GM12878 (cell line): Measurements from ENCODE around the gene STEAP4. TPM values are rescaled to one million over a fixed set of nuclear protein-coding genes. Genes with fewer than 3 reads are reported as not detected.

Experiments used
- ATAC-seq: fragments of 200-7000 bp; cut with Tn5 transposase; 3 replicates; pipeline ENCODE4 v1.9.1; 2020; ENCODE audit warnings: mild to moderate bottlenecking, moderate library complexity
- BruUV-seq: library from RNA; stranded (reverse); fragments of 400-500 nt; replicated peaks from 2 replicates; lab custom pipeline; 2021; lab: Mats Ljungman, UMichigan
- CTCF ChIA-PET: fragments of 300-600 bp; sonication (Branson Sonifier 250); formaldehyde crosslinking; extraction: SDS; loops from one replicate; lab custom pipeline; 2021; ENCODE audit warnings: inconsistent platforms; lab: Yijun Ruan, JAX
- POLR2A ChIA-PET: fragments of 350-600 bp; formaldehyde crosslinking; extraction: SDS; loops from one replicate; lab custom pipeline; 2021; ENCODE audit warnings: inconsistent platforms; lab: Charles Lee
- RAD21 ChIA-PET: fragments of 300-600 bp; sonication (Branson Sonifier 250); formaldehyde crosslinking; loops from one replicate; lab custom pipeline; 2023; ENCODE audit warnings: antibody characterized with exemption; ENCODE audit not compliant: unreplicated experiment; lab: Charles Lee
- SMC1A ChIA-PET: fragments of 300-600 bp; sonication (Branson Sonifier 250); formaldehyde crosslinking; loops from one replicate; lab custom pipeline; 2023; ENCODE audit not compliant: unreplicated experiment, uncharacterized antibody; lab: Charles Lee
- DNase-seq: peaks from one replicate; pipeline ENCODE4 v3.0.0-alpha.2; 2011; ENCODE audit warnings: low read depth, low spot score
- FAIRE-seq: peaks from 3 replicates; lab custom pipeline; 2011; peaks lifted over from hg19 to GRCh38; lab: Jason Lieb, UNC
- H2AFZ ChIP-seq: 2 replicates; pipeline ENCODE4 v1.6.0; 2011; ENCODE audit warnings: low read depth, low read length, control low read depth; ENCODE audit not compliant: control insufficient read depth
- H3K27ac ChIP-seq: 2 replicates; pipeline ENCODE4 v1.5.1; 2011; ENCODE audit warnings: control low read depth; ENCODE audit not compliant: control insufficient read depth, insufficient read depth
- H3K27me3 ChIP-seq, 2 experiments: replicated peaks in 1 of 2; 2 replicates each; pipeline versions ENCODE4 v1.6.0 to v1.6.1; 2011; ENCODE audit warnings: low read length in 1 of 2; ENCODE audit not compliant: control insufficient read depth in 2 of 2, insufficient read depth in 2 of 2
- H3K36me3 ChIP-seq, 2 experiments: 2 replicates each; pipeline ENCODE4 v1.5.1; 2011; ENCODE audit warnings: low read length in 1 of 2; ENCODE audit not compliant: control insufficient read depth in 2 of 2, insufficient read depth in 2 of 2
- H3K4me1 ChIP-seq: 2 replicates; pipeline ENCODE4 v1.6.1; 2011; ENCODE audit warnings: mild to moderate bottlenecking, low read length, moderate library complexity, mixed read lengths; ENCODE audit not compliant: control insufficient read depth, insufficient read depth
- H3K4me2 ChIP-seq: 2 replicates; pipeline ENCODE4 v1.6.0; 2011; ENCODE audit warnings: control low read depth; ENCODE audit not compliant: control insufficient read depth, insufficient read depth
- H3K4me3 ChIP-seq: fragments of 200-600 bp; sonication (generic); 2 replicates; pipeline ENCODE4 v1.5.1; 2016
- H3K79me2 ChIP-seq: 2 replicates; pipeline ENCODE4 v1.6.0; 2011; ENCODE audit warnings: low read length; ENCODE audit not compliant: control insufficient read depth, insufficient read depth
- H3K9ac ChIP-seq: 2 replicates; pipeline ENCODE4 v1.8.0; 2011; ENCODE audit warnings: low read length, control low read depth, mixed read lengths; ENCODE audit not compliant: control insufficient read depth, insufficient read depth
- H3K9me3 ChIP-seq: replicated peaks from 3 replicates; pipeline ENCODE4 v1.5.1; 2011; ENCODE audit warnings: mild to moderate bottlenecking, low read length; ENCODE audit not compliant: control insufficient read depth, insufficient read depth
- H4K20me1 ChIP-seq: 2 replicates; pipeline ENCODE4 v1.6.0; 2011; ENCODE audit not compliant: control insufficient read depth, insufficient read depth
- CHD4 ChIP-seq: fragments of 200-600 bp; sonication (generic); IDR thresholded peaks from 2 replicates; pipeline ENCODE4 v1.6.1; 2016; ENCODE audit warnings: mild to moderate bottlenecking
- GATAD2B ChIP-seq: fragments of 450-650 bp; conservative IDR thresholded peaks from 2 replicates; pipeline ENCODE4 v1.6.1; 2017; ENCODE audit warnings: low read depth, mild to moderate bottlenecking, moderate library complexity
- HSF1 ChIP-seq: fragments of 150-350 bp; IDR thresholded peaks from 2 replicates; pipeline ENCODE4 v1.6.1; 2014; ENCODE audit warnings: mild to moderate bottlenecking, low read depth, low read length
- MEF2B ChIP-seq: fragments of 450-650 bp; IDR thresholded peaks from 2 replicates; pipeline ENCODE4 v1.6.1; 2018; ENCODE audit warnings: mild to moderate bottlenecking, moderate library complexity; ENCODE audit not compliant: partially characterized antibody, poor library complexity, severe bottlenecking
- MYC ChIP-seq: IDR thresholded peaks from 2 replicates; pipeline ENCODE4 v1.6.1; 2011; ENCODE audit warnings: mild to moderate bottlenecking, low read length, moderate library complexity, inconsistent platforms; ENCODE audit not compliant: insufficient read depth, insufficient replicate concordance, insufficient read length, severe bottlenecking
- NFYB ChIP-seq: IDR thresholded peaks from 2 replicates; pipeline ENCODE4 v1.6.1; 2011; ENCODE audit warnings: low read depth, mild to moderate bottlenecking, low read length, improper control_type of control experiment, moderate library complexity; ENCODE audit not compliant: insufficient read depth
- RELA ChIP-seq: fragments of 450-650 bp; IDR thresholded peaks from 2 replicates; pipeline ENCODE4 v1.8.0; 2014; ENCODE audit warnings: borderline replicate concordance; ENCODE audit not compliant: partially characterized antibody
- RUNX3 ChIP-seq: IDR thresholded peaks from 2 replicates; pipeline ENCODE4 v1.6.1; 2012; ENCODE audit warnings: low read length, inconsistent platforms
- SMAD5 ChIP-seq: IDR thresholded peaks from 2 replicates; pipeline ENCODE4 v1.6.1; 2016; ENCODE audit warnings: antibody characterized with exemption, low read depth
- STAT1 ChIP-seq: fragments of 450-650 bp; conservative IDR thresholded peaks from 2 replicates; pipeline ENCODE4 v1.6.1; 2014; ENCODE audit warnings: antibody characterized with exemption, mild to moderate bottlenecking
- STAT3 ChIP-seq: IDR thresholded peaks from 2 replicates; pipeline ENCODE4 v1.6.1; 2011; ENCODE audit warnings: low read depth, low read length, improper control_type of control experiment
- SUZ12 ChIP-seq: fragments of 200-600 bp; sonication (generic); IDR thresholded peaks from one replicate; pipeline ENCODE4 v1.6.1; 2018; ENCODE audit warnings: antibody characterized with exemption, mild to moderate bottlenecking; ENCODE audit not compliant: unreplicated experiment
- TBL1XR1 ChIP-seq: IDR thresholded peaks from 2 replicates; pipeline ENCODE4 v1.6.1; 2012; ENCODE audit warnings: low read depth, low read length, improper control_type of control experiment
- TCF12 ChIP-seq: IDR thresholded peaks from 2 replicates; pipeline ENCODE4 v1.6.1; 2011; ENCODE audit warnings: low read depth, mild to moderate bottlenecking, low read length
- ZBTB4 ChIP-seq: fragments of 450-650 bp; formaldehyde crosslinking; IDR thresholded peaks from 2 replicates; pipeline ENCODE4 v1.4.0; 2022; ENCODE audit warnings: mild to moderate bottlenecking, moderate library complexity
- WGBS: methylation state at CpG from one replicate; pipeline ENCODE4 v1.1.6; 2016; ENCODE audit warnings: low lambda C conversion rate; ENCODE audit not compliant: insufficient replicate concordance, insufficient coverage; ENCODE audit errors: missing lambda C conversion rate; 5-methylcytosine and 5-hydroxymethylcytosine counted together
- in situ Hi-C: fragments of 300-500 bp; cut with MboI; formaldehyde crosslinking; loops from 9 replicates; pipeline ENCODE4 v1.14.3; 2018; ENCODE audit warnings: mixed read lengths
- intact Hi-C: fragments of 100-400 bp; cut with micrococcal nuclease; formaldehyde crosslinking; loops from one replicate; pipeline ENCODE4 v1.14.2; 2022; ENCODE audit not compliant: unreplicated experiment
- polyA plus RNA-seq, 11 experiments: library from polyadenylated mRNA; depleted of rRNA in 4 of 11; unstranded in 6 of 11; stranded (reverse) in 5 of 11; fragments of >200 nt; fragmentation: Nextera tagmentation in 4 of 11; fragmentation: Illumina TruSeq in 1 of 11; extraction: Ambion mirVana in 4 of 11; extraction: Trizol in 1 of 11; gene quantifications; 1 replicate in 1 of 11; 2 replicates in 10 of 11; pipeline versions ENCODE4 v1.2.1 to v1.2.3, GENCODE V29; 2011 to 2016; ENCODE audit warnings: inconsistent platforms in 2 of 11, missing spikeins in 2 of 11, low read depth in 1 of 11
- total RNA-seq, 4 experiments: library from RNA; depleted of rRNA in 3 of 4; stranded (reverse); fragments of >200 nt in 3 of 4; fragmentation: Illumina TruSeq in 1 of 4; extraction: Trizol in 1 of 4; gene quantifications; 2 replicates each; pipeline versions ENCODE4 v1.2.1 to v1.2.3, GENCODE V29; 2013 to 2021

The STEAP4 gene
- total and polyA plus RNA-seq, 10 of the 15 experiments (the other 5 are each of a cell fraction or from before 2014, with no cell fraction given): 0.13 TPM; not detected in 9

GRCh38 chr7:88269586-88269985 is 37.1 kb downstream of the STEAP4 start:
- WGBS: 32% methylated on average over 3 of the region's 3 CpGs
- TF ChIP-seq RUNX3 (no peak), STAT3 (no peak), STAT1 (no peak), HSF1 (no peak), RELA (no peak), MEF2B (no peak), SUZ12 (no peak), MYC (no peak), SMAD5 (no peak), ZBTB4 (CRISPR knock-in tag) (no peak), TCF12 (no peak), CHD4 (no peak), TBL1XR1 (no peak), GATAD2B (no peak), NFYB (no peak)
- Histone ChIP-seq H4K20me1 (no peaks in the 10 kb centered on the region), H3K36me3 (no peaks in the 10 kb centered on the region), H3K27ac (no peak overlapping the region), H3K9ac (no peak overlapping the region), H3K4me3 (no peak overlapping the region), H3K79me2 (no peaks in the 10 kb centered on the region), H3K9me3 (no peaks in the 10 kb centered on the region), H3K4me1 (no peaks in the 10 kb centered on the region), H3K27me3 (no peaks in the 10 kb centered on the region), H2AFZ (no peak overlapping the region), H3K4me2 (no peak overlapping the region)
- in situ Hi-C loops: no loop called here
- FAIRE-seq (no peak), ATAC-seq (no peak), DNase-seq (no peak)
- RAD21 ChIA-PET: no interaction called here
- intact Hi-C loops: no loop called here
- SMC1A ChIA-PET: no interaction called here
- CTCF ChIA-PET: interaction anchor here (0.9 kb wide), 1 partner anchor 27 kb away, joined by 3 read pairs; no protein-coding TSS in a partner anchor
- POLR2A ChIA-PET: no interaction called here
- BruUV-seq: no TSS peak
